A549 (cell line): Measurements from ENCODE around the gene GALNTL6. TPM values are rescaled to one million over a fixed set of nuclear protein-coding genes. Genes with fewer than 3 reads are reported as not detected.

Experiments
- ATAC-seq, 2 experiments: fragments of 200-7000 bp in 1 of 2; fragments of >200 bp in 1 of 2; cut with Nextera tagmentation in 1 of 2; cut with Tn5 transposase in 1 of 2; 3 replicates each; pipeline versions ENCODE4 v1.8.0 to v1.9.1; 2018 to 2020; ENCODE audit warnings: mild to moderate bottlenecking in 1 of 2, moderate library complexity in 1 of 2
- CTCF ChIA-PET: fragments of 300-600 bp; sonication (Branson Sonifier 250); formaldehyde crosslinking; extraction: SDS; loops from one replicate; lab custom pipeline; 2021; ENCODE audit warnings: antibody characterized with exemption, inconsistent platforms; lab: Yijun Ruan, JAX
- POLR2A ChIA-PET: fragments of 350-600 bp; formaldehyde crosslinking; extraction: SDS; loops from one replicate; lab custom pipeline; 2021; ENCODE audit warnings: antibody characterized with exemption, inconsistent platforms; lab: Yijun Ruan, JAX
- DNase-seq, 2 experiments: peaks; one replicate each; pipeline versions ENCODE4 v3.0.0 to v3.0.0-alpha.2; 2011 to 2016; ENCODE audit warnings: low read depth in 1 of 2, low spot score in 1 of 2
- FAIRE-seq: peaks from 2 replicates; lab custom pipeline; 2011; peaks lifted over from hg19 to GRCh38; lab: Jason Lieb, UNC
- H3K27ac ChIP-seq, 2 experiments: fragments of >200 bp; sonication (Bioruptor Twin); formaldehyde crosslinking; 3 replicates each; pipeline ENCODE4 v1.5.1; 2016 to 2017
- H3K4me1 ChIP-seq: fragments of >200 bp; sonication (Bioruptor Twin); formaldehyde crosslinking; 3 replicates; pipeline ENCODE4 v1.6.1; 2016
- H3K4me2 ChIP-seq: fragments of >200 bp; sonication (Bioruptor Twin); formaldehyde crosslinking; 3 replicates; pipeline ENCODE4 v1.6.1; 2016
- H3K4me3 ChIP-seq: fragments of >200 bp; sonication (Bioruptor Twin); formaldehyde crosslinking; 3 replicates; pipeline ENCODE4 v1.5.1; 2016
- H3K9me3 ChIP-seq: fragments of >200 bp; sonication (Bioruptor Twin); formaldehyde crosslinking; 3 replicates; pipeline ENCODE4 v1.6.1; 2016
- CBX2 ChIP-seq: fragments of 200-600 bp; sonication (generic); IDR thresholded peaks from 2 replicates; pipeline ENCODE4 v1.6.1; 2016; ENCODE audit warnings: low read depth, mild to moderate bottlenecking, borderline replicate concordance
- CEBPB ChIP-seq, 2 experiments: fragments of >200 bp in 1 of 2; sonication (Bioruptor Twin) in 1 of 2; formaldehyde crosslinking in 1 of 2; IDR thresholded peaks; 2 replicates each; pipeline ENCODE4 v1.6.1; 2012 to 2016
- EHMT2 ChIP-seq: fragments of 200-600 bp; sonication (generic); IDR thresholded peaks from 2 replicates; pipeline ENCODE4 v1.6.1; 2016; ENCODE audit warnings: antibody characterized with exemption, low read depth, mild to moderate bottlenecking, moderate library complexity
- EP300 ChIP-seq, 2 experiments: fragments of >200 bp; sonication (Bioruptor Twin); formaldehyde crosslinking; IDR thresholded peaks; 2 replicates in 1 of 2; 3 replicates in 1 of 2; pipeline ENCODE4 v1.6.1; 2016 to 2017
- GATA3 ChIP-seq: IDR thresholded peaks from 2 replicates; pipeline ENCODE4 v1.6.1; 2012; ENCODE audit warnings: borderline replicate concordance
- KDM1A ChIP-seq: fragments of 200-600 bp; sonication (generic); IDR thresholded peaks from 2 replicates; pipeline ENCODE4 v1.6.1; 2016; ENCODE audit warnings: low read depth, mild to moderate bottlenecking
- NPAS2 ChIP-seq: fragments of 250-450 bp; sonication (Bioruptor Pico); IDR thresholded peaks from 2 replicates; pipeline ENCODE4 v1.8.0; 2022; ENCODE audit warnings: mild to moderate bottlenecking, moderate library complexity, borderline replicate concordance
- ZC3H11A ChIP-seq: fragments of 450-650 bp; IDR thresholded peaks from 2 replicates; pipeline ENCODE4 v1.6.1; 2014; ENCODE audit warnings: antibody characterized with exemption, mild to moderate bottlenecking
- ZNF302 ChIP-seq: fragments of 250-450 bp; sonication (Bioruptor Pico); IDR thresholded peaks from 2 replicates; pipeline ENCODE4 v1.9.0; 2021; ENCODE audit warnings: inconsistent platforms, mild to moderate bottlenecking, moderate library complexity
- WGBS: methylation state at CpG from one replicate; pipeline ENCODE4 v1.1.6; 2017; ENCODE audit errors: missing lambda C conversion rate; 5-methylcytosine and 5-hydroxymethylcytosine counted together
- polyA plus RNA-seq, 4 experiments: library from polyadenylated mRNA; depleted of rRNA in 3 of 4; stranded (reverse); fragments of >200 nt; fragmentation: RNase III in 1 of 4; extraction: RNeasy Plus Mini Kit Qiagen cat#74134 plus additional on column Dnase treatment in 1 of 4; gene quantifications; 2 replicates in 3 of 4; 3 replicates in 1 of 4; pipeline ENCODE4 v1.2.3, GENCODE V29; 2011 to 2017
- TF ChIP-seq, protein P1 (sequence below): fragments of 200-600 bp; sonication (generic); IDR thresholded peaks from 2 replicates; pipeline ENCODE4 v1.6.1; 2016; ENCODE audit warnings: antibody characterized with exemption, mild to moderate bottlenecking, moderate library complexity
- TF ChIP-seq, protein P2 (sequence below): fragments of 150-350 bp; IDR thresholded peaks from 2 replicates; pipeline ENCODE4 v1.6.1; 2014; ENCODE audit warnings: low read depth, mild to moderate bottlenecking, low read length

GALNTL6 gene
- polyA plus RNA-seq, 2 of the 4 experiments (the other 2 are of a cell fraction), result 0.06 to 0.49 TPM

GRCh38 chr4:172867835-172868234 lies 1054.6 kb downstream of the GALNTL6 start:
- H3K4me1 ChIP-seq, result no peaks in the 10 kb centered on the region
- POLR2A ChIA-PET, result no interaction called here
- H3K4me3 ChIP-seq, result no peak overlapping the region
- no peak overlapping the region for H3K4me2 ChIP-seq
- H3K27ac ChIP-seq, result no peak overlapping the region
- DNase-seq (no peak), ATAC-seq (no peak), FAIRE-seq (no peak)
- WGBS, result 58% methylated on average over 2 of the region's 2 CpGs
- CTCF ChIA-PET, result interaction anchor here (1.3 to 1.5 kb wide), 3 partner anchors 15 to 146 kb away, joined by 3 to 6 read pairs (median 3); no protein-coding TSS in a partner anchor
- peaks cover under 1% of the 10 kb centered on the region; the same call in 2 of the 3 replicates for H3K9me3 ChIP-seq
- TF ChIP-seq GATA3, result no peak
- TF ChIP-seq, protein P1, sequence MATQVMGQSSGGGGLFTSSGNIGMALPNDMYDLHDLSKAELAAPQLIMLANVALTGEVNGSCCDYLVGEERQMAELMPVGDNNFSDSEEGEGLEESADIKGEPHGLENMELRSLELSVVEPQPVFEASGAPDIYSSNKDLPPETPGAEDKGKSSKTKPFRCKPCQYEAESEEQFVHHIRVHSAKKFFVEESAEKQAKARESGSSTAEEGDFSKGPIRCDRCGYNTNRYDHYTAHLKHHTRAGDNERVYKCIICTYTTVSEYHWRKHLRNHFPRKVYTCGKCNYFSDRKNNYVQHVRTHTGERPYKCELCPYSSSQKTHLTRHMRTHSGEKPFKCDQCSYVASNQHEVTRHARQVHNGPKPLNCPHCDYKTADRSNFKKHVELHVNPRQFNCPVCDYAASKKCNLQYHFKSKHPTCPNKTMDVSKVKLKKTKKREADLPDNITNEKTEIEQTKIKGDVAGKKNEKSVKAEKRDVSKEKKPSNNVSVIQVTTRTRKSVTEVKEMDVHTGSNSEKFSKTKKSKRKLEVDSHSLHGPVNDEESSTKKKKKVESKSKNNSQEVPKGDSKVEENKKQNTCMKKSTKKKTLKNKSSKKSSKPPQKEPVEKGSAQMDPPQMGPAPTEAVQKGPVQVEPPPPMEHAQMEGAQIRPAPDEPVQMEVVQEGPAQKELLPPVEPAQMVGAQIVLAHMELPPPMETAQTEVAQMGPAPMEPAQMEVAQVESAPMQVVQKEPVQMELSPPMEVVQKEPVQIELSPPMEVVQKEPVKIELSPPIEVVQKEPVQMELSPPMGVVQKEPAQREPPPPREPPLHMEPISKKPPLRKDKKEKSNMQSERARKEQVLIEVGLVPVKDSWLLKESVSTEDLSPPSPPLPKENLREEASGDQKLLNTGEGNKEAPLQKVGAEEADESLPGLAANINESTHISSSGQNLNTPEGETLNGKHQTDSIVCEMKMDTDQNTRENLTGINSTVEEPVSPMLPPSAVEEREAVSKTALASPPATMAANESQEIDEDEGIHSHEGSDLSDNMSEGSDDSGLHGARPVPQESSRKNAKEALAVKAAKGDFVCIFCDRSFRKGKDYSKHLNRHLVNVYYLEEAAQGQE, result no peak

DNA sequence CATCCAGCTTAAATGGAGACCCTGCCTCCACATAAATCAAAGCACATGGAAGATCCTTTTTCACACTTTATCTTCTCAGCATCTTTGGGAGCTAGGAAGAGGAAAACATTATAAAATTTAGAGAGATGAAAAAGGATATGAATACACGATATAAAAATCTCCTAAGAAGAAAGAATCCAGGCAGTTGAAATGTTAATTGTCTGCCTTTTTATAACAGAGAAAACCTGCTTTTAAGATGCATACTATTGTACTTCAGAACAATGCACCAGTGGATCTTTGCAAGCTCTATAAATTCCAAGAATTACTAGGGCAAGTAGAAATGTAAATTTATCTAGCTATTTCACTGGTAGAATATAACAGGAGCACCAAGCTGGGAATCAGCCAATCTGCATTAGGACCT lies 1055.1 kb downstream of the GALNTL6 start:
- CTCF ChIA-PET, result interaction anchor here (1.4 to 1.5 kb wide), 2 partner anchors 15 to 146 kb away, joined by 3 to 6 read pairs; no protein-coding TSS in a partner anchor
- TF ChIP-seq, protein P1, result no peak
- TF ChIP-seq CBX2 (no peak), CEBPB (IDR thresholded peaks at IDR 0.05) (no peak), EP300 (IDR thresholded peaks at IDR 0.05) (no peak), ZC3H11A (no peak)
- WGBS, result 83% methylated on average over 1 of the region's 1 CpG
- Histone ChIP-seq H3K4me3 (no peak overlapping the region), H3K9me3 (no peaks in the 10 kb centered on the region), H3K4me1 (no peaks in the 10 kb centered on the region), H3K4me2 (no peak overlapping the region), H3K27ac (no peak overlapping the region)
- ATAC-seq (no peak), DNase-seq (no peak), FAIRE-seq (no peak)
- POLR2A ChIA-PET, result no interaction called here

- H3K27ac ChIP-seq, result no peak overlapping the region
- ATAC-seq, result no peak
- CTCF ChIA-PET, result no interaction called here
- no peak overlapping the region for H3K4me3 ChIP-seq
- no peak overlapping the region for H3K4me2 ChIP-seq
- no peak for TF ChIP-seq ZNF302
- TF ChIP-seq CBX2, result no peak
- no peak for TF ChIP-seq KDM1A
- TF ChIP-seq NPAS2, result no peak
- TF ChIP-seq, protein P2, sequence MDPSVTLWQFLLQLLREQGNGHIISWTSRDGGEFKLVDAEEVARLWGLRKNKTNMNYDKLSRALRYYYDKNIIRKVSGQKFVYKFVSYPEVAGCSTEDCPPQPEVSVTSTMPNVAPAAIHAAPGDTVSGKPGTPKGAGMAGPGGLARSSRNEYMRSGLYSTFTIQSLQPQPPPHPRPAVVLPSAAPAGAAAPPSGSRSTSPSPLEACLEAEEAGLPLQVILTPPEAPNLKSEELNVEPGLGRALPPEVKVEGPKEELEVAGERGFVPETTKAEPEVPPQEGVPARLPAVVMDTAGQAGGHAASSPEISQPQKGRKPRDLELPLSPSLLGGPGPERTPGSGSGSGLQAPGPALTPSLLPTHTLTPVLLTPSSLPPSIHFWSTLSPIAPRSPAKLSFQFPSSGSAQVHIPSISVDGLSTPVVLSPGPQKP, result no peak
- no peak for TF ChIP-seq EHMT2
- FAIRE-seq, result no peak
- no peaks in the 10 kb centered on the region for H3K4me1 ChIP-seq
- DNase-seq, result no peak
- H3K9me3 ChIP-seq, result no peaks in the 10 kb centered on the region
- 100% methylated on average over 1 of the region's 1 CpG for WGBS
- POLR2A ChIA-PET, result no interaction called here
These were observed 1056.5 kb downstream of the GALNTL6 start for GRCh38 chr4:172869621-172870268.
